OCI-LY1 (cell line): ENCODE data around the gene C19orf67.

Source experiments
- CTCF ChIP-seq: fragments of 200-600 bp; sonication (generic), shearing (Covaris generic); IDR thresholded peaks from 2 replicates; pipeline ENCODE4 v1.5.1; 2017; ENCODE audit warnings: mild to moderate bottlenecking, antibody characterized with exemption, low read length, moderate library complexity, mixed read lengths
- EZH2 ChIP-seq: fragments of 200-600 bp; sonication (generic), shearing (Covaris generic); IDR thresholded peaks from 2 replicates; pipeline ENCODE4 v1.8.0; 2017; ENCODE audit warnings: borderline replicate concordance, mixed run types, mild to moderate bottlenecking, antibody characterized with exemption, low read length, moderate library complexity, mixed read lengths

GRCh38 chr19:14059093-14059480 lies 26.5 kb downstream of the C19orf67 start:
- TF ChIP-seq CTCF (peak; percentile 88), EZH2 (no peak)
